ENCODE results near the gene BMP7.

BMP7 gene

DNA sequence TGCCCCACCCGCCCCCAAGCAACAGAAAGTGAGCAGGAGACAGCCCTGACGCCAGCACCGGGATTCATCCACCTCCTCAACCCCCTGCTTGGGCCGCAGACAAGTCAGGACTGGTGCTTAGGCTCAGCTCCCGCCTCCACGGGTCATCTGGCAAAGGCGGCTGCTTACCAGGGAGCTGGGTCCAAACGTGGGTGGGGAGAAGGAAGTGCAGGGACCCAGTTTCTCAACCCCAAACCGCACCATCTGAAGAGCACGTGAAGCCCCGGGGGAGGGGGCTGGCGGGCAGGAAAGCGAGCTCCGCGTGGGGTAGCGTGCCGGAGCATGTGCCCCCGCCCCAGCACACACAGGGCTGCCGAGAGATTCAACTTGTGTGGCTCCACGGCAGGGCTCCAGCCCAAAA, 87.2 kb downstream of the BMP7 start:
- no peak for TF ChIP-seq POLR2A (IDR thresholded peaks at IDR 0.05; ENCODE audit: low read depth, low read length)
- TF ChIP-seq TAF1 (IDR thresholded peaks at IDR 0.05; ENCODE audit: borderline replicate concordance, low read depth, low read length), result no peak
- no peak for TF ChIP-seq POLR2AphosphoS5 (IDR thresholded peaks at IDR 0.05; ENCODE audit: low read depth, low read length)
- FAIRE-seq (no peak), DNase-seq (ENCODE audit: insufficient read length) (no peak)

DNA sequence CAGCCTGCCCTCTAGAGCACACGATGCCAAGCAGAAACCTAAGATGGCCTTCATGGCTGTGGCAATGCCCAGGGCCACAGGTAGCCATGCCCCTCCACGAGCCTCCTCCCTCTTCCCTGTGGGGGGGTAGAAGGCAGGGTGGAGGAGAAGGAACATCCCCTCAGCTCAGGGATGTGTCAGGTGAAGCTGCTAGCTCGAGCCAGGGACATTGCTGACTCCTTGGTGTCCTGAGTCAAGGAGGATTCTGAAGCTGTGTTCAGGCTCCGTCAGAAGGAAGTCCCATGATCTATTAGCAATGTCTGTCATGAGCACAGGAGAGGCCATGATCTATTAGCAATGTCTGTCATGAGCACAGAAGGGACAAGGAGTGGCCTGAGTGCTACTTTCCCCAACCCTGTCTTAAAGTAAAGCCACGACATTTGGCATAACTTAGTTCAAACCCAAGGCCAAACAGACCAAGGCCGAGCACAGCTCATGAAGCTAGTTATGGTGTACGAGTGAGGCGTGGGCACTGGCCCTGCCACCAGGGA, 87.8 kb downstream of the BMP7 start:
- no peak for FAIRE-seq
- no peak for DNase-seq (ENCODE audit: insufficient read length)
- no peak for TF ChIP-seq TAF1 (IDR thresholded peaks at IDR 0.05; ENCODE audit: borderline replicate concordance, low read depth, low read length)
- TF ChIP-seq POLR2A (IDR thresholded peaks at IDR 0.05; ENCODE audit: low read depth, low read length), result no peak
- TF ChIP-seq POLR2AphosphoS5 (IDR thresholded peaks at IDR 0.05; ENCODE audit: low read depth, low read length), result no peak

DNA sequence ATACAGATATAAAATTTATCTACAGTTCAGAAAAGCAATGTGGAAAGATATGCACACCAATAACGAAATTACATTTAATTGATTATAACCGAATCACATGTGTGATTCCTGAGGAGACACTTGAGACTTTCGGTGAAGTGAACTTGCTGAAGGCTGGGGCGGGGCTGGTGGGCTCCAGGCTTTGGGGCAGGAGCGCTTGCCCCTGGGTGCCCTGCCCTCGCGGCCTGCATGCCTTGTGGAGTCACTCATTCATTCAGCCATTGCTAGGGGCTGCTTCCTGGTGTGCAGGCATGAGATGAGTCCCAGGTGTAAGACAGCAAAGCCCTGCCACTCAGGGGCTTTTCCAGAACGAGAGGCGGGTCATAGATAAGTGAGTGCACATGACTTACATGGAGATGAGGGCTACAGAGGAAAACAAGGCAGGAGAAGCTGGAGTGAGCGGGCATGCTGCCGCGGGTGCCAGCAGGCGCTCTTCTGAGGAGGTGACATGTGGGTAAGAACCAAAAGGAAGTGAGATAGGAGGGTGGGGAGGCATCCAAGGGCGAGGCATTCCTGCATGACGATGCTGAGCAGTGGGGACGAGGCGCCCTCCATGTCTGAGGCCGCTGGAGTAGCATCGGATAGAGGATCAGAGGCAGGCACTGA, 88.7 kb downstream of the BMP7 start:
- no peak for FAIRE-seq
- no peak for DNase-seq (ENCODE audit: insufficient read length)
- TF ChIP-seq TAF1 (IDR thresholded peaks at IDR 0.05; ENCODE audit: borderline replicate concordance, low read depth, low read length), result no peak
- TF ChIP-seq POLR2A (IDR thresholded peaks at IDR 0.05; ENCODE audit: low read depth, low read length), result no peak
- no peak for TF ChIP-seq POLR2AphosphoS5 (IDR thresholded peaks at IDR 0.05; ENCODE audit: low read depth, low read length)

DNA sequence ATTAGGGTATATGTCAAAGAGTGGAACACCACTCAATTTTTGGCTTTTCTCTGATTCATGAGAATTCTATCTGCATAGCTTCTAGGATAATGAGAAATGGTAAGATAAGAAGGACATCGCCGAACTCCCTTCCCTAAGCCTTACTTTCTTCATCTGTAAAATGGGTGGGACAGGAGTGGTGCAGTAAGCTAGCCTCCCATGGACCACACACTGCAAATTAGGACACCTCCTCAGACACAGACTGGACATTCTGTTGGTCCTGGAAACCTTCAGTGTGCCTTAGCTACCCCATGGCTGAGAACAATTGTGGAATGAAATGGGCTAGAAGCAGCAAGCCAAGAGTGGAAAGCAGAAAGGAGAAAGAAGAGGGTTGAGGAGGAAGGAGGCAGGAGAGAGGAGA, 89.6 kb downstream of the BMP7 start:
- no peak for DNase-seq (ENCODE audit: insufficient read length)
- FAIRE-seq, result no peak
- TF ChIP-seq POLR2A (IDR thresholded peaks at IDR 0.05; ENCODE audit: low read depth, low read length) (no peak), POLR2AphosphoS5 (IDR thresholded peaks at IDR 0.05; ENCODE audit: low read depth, low read length) (no peak), TAF1 (IDR thresholded peaks at IDR 0.05; ENCODE audit: borderline replicate concordance, low read depth, low read length) (no peak)

DNA sequence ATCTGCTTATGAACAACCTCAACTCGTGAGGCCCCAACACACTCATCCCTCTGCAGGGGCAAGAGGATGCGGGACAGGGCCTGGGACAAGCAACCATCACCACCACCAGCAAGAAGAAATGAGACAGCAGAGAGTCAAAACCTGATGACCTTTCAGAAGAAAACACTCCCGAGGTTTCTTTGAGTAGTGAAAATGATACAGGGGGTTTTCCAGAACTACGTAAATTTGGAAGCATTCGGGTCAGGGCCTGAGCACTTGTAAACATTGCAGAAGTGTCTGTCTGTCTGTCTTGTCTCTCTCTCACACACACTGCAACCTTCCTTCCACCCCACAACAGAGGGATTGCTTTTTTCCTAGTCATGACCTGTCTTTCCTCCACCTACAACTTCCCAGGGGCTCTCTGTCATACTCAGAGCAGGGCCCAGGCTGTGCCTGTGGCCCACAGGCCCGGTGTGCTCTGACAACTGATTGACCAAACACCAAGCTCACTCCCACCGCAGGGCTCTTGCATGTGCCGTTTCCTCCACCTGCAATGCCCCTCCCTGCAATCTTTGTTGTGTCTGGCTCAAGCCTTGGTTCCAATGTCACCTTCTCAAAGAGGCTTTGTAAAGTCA, 90.9 kb downstream of the BMP7 start:
- TF ChIP-seq POLR2A (IDR thresholded peaks at IDR 0.05; ENCODE audit: low read depth, low read length) (no peak), TAF1 (IDR thresholded peaks at IDR 0.05; ENCODE audit: borderline replicate concordance, low read depth, low read length) (no peak), POLR2AphosphoS5 (IDR thresholded peaks at IDR 0.05; ENCODE audit: low read depth, low read length) (no peak)
- FAIRE-seq (no peak), DNase-seq (ENCODE audit: insufficient read length) (no peak)

DNA sequence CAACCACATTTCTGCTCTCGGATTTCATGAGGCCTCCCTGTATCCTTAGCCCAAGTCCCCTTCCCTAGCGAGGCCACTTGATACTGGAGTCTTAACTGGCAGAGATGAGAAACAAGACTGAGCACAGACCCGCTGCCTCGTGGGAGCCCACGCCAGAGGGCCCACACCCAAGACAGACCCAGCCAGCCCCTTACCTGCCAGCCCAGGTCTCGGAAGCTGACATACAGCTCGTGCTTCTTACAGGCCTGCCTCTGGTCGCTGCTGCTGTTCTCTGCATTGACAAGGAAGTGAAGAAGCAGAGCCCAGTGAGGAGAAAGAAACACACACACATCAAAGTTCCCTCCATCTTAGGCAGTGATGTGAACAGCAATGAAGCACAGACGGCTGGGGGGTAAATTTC, 91.7 kb downstream of the BMP7 start:
- no peak for DNase-seq (ENCODE audit: insufficient read length)
- no peak for TF ChIP-seq POLR2A (IDR thresholded peaks at IDR 0.05; ENCODE audit: low read depth, low read length)
- FAIRE-seq, result no peak

DNA sequence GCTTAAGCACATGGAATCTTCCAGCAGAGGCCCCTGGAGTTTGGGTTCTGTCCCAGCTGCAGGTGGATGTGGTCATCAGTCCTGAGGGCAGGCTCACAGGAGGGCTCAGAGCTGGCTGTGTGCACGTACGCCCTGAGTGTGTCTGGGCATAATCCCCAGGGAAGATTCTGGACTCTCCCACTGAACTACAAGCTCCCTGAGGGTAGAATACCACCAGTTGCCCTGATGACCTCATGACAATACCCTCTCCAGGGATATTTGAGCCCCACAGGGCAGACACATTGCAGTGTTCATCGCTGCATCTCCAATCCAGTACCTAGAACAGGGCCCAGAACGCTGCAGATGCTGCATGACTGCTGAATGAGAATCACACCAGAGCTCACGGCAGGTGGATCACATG, 92.5 kb downstream of the BMP7 start:
- no peak for TF ChIP-seq TAF1 (IDR thresholded peaks at IDR 0.05; ENCODE audit: borderline replicate concordance, low read depth, low read length)
- TF ChIP-seq POLR2AphosphoS5 (IDR thresholded peaks at IDR 0.05; ENCODE audit: low read depth, low read length), result no peak
- no peak for TF ChIP-seq POLR2A (IDR thresholded peaks at IDR 0.05; ENCODE audit: low read depth, low read length)
- no peak for FAIRE-seq
- DNase-seq (ENCODE audit: insufficient read length), result no peak

DNA sequence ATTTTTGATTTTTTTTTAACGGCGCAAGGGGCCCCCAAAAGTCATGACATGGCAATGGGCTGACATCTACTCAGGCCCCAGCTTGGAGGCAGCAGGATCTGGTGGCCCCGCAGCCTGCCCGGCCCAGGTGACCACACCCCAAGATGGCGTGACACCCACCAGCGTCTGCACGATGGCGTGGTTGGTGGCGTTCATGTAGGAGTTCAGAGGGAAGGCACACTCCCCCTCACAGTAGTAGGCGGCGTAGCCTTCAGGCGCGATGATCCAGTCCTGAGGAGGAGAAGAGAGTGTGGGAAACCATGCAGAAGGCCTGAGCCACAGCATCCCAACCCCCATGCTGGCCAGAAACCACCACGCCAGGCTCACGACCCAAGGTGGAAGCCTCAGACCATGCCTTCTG, 93.4 kb downstream of the BMP7 start:
- TF ChIP-seq POLR2AphosphoS5 (IDR thresholded peaks at IDR 0.05; ENCODE audit: low read depth, low read length) (no peak), TAF1 (IDR thresholded peaks at IDR 0.05; ENCODE audit: borderline replicate concordance, low read depth, low read length) (no peak), POLR2A (IDR thresholded peaks at IDR 0.05; ENCODE audit: low read depth, low read length) (no peak)
- FAIRE-seq (no peak), DNase-seq (ENCODE audit: insufficient read length) (no peak)

DNA sequence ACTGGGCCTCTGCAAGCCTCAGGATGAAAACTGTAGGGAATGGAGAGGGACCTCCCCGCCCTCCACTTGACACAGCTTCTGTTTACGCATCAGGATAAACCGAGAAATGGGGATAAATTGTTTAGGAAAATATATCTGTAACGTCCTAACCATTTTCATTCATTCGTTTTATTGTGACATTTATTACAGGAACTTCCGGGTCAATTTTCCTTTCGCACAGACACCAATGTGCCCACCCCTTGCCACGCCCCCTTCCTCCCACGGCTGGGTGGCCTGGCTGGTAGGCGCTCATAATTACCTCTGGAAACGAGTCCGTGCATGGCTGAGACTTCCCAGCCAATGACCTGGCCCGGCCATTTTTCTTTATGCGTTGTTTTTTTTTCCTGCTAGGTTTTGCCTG, 96.1 kb downstream of the BMP7 start:
- no peak for FAIRE-seq
- no peak for TF ChIP-seq POLR2AphosphoS5 (IDR thresholded peaks at IDR 0.05; ENCODE audit: low read depth, low read length)
- TF ChIP-seq TAF1 (IDR thresholded peaks at IDR 0.05; ENCODE audit: borderline replicate concordance, low read depth, low read length), result no peak
- no peak for TF ChIP-seq POLR2A (IDR thresholded peaks at IDR 0.05; ENCODE audit: low read depth, low read length)
- no peak for DNase-seq (ENCODE audit: insufficient read length)

DNA sequence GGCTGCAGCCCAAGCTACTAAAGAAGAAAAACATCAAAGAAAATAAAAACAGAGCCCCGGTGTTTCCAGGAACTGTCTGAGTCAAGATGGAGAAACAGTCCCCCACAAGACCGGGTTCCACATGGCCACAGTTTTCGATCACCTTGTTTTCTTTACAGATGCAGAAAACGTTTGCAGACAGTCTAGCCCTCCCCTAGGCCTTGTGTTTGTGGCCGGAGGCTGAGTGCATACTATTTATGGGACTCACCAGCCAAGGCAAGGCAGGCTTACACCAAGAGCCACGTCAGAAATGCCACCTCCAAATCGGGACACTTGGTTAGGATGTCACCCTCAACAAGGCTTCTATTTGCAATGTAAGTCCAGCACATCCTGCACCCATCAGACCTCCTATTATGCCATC, 97.3 kb downstream of the BMP7 start:
- DNase-seq (ENCODE audit: insufficient read length) (no peak), FAIRE-seq (no peak)
- TF ChIP-seq POLR2AphosphoS5 (IDR thresholded peaks at IDR 0.05; ENCODE audit: low read depth, low read length), result no peak
- TF ChIP-seq TAF1 (IDR thresholded peaks at IDR 0.05; ENCODE audit: borderline replicate concordance, low read depth, low read length), result no peak
- TF ChIP-seq POLR2A (IDR thresholded peaks at IDR 0.05; ENCODE audit: low read depth, low read length), result no peak

DNA sequence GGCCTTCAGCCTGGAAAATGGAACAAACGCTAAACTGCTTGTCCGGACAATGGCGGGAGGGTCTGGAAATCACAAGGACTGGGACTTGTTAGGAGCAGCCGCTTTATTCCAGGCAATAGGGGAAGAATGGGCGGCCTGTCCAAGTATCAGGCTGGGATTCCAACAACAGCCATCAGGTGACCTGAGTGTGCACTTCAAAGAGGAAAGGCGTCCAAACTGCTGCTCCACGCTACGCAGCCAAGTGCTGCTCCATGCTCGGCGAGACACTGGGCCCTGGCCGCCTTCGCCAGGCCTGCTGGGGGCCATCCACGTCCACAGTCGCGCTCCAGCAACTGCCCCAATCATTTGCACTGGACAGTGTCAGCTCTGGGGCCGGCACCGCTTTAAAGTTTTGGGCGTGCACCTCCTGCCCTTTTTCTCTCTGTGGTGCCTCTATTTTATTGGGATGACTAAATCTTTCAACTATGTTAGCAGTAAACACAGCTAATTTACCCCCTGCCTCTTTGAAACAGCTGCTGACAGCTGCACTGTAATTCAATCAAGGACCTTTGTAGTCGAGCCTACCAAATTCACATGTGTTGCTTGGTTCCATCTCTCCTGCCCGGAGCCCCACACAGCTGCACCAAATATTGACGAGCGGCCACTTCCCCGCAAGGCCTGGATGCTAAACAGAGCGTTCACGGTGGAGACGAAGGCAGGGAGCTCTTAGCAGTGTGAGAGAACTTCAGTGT, 98.3 kb downstream of the BMP7 start:
- FAIRE-seq (no peak), DNase-seq (ENCODE audit: insufficient read length) (no peak)
- TF ChIP-seq POLR2A (IDR thresholded peaks at IDR 0.05; ENCODE audit: low read depth, low read length), result no peak
- TF ChIP-seq POLR2AphosphoS5 (IDR thresholded peaks at IDR 0.05; ENCODE audit: low read depth, low read length), result no peak
- no peak for TF ChIP-seq TAF1 (IDR thresholded peaks at IDR 0.05; ENCODE audit: borderline replicate concordance, low read depth, low read length)

DNA sequence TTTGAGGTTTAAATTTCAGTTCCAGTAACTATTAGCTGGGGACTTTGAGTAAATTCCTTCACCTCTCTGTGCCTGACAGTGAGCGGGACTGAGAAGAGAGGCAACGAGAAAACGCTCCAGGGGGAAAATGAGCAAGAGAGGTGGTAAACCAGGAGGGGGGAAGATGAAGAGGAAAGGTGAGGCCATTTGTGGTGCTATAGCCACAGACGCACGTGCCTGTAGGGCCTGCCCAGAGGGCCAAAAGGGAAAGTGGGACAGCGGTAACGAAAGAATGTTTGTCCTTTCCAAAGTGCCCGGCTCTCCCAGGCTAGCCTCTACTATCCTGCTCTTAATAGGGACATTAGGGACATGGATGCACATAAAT, 99.2 kb downstream of the BMP7 start:
- no peak for FAIRE-seq
- DNase-seq (ENCODE audit: insufficient read length), result no peak
- no peak for TF ChIP-seq POLR2A (IDR thresholded peaks at IDR 0.05; ENCODE audit: low read depth, low read length)
- no peak for TF ChIP-seq TAF1 (IDR thresholded peaks at IDR 0.05; ENCODE audit: borderline replicate concordance, low read depth, low read length)
- no peak for TF ChIP-seq POLR2AphosphoS5 (IDR thresholded peaks at IDR 0.05; ENCODE audit: low read depth, low read length)
